IMR-90 (cell line): Measurements from ENCODE around the gene SHLD1.

Experiments used
- BHLHE40 ChIP-seq: fragments of 150-350 bp; IDR thresholded peaks from 2 replicates; pipeline ENCODE4 v1.6.1; 2016; ENCODE audit warnings: mild to moderate bottlenecking, low read depth, low read length
- CEBPB ChIP-seq: IDR thresholded peaks from 2 replicates; pipeline ENCODE4 v1.6.1; 2012; ENCODE audit warnings: low read depth, low read length, improper control_type of control experiment
- CTCF ChIP-seq: conservative IDR thresholded peaks from 2 replicates; pipeline ENCODE4 v1.5.1; 2012; ENCODE audit warnings: mild to moderate bottlenecking, low read depth, low read length, improper control_type of control experiment
- POLR2A ChIP-seq: IDR thresholded peaks from 2 replicates; pipeline ENCODE4 v1.6.1; 2012; ENCODE audit warnings: mild to moderate bottlenecking, low read depth, low read length
- RAD21 ChIP-seq: IDR thresholded peaks from 2 replicates; pipeline ENCODE4 v1.6.1; 2012; ENCODE audit warnings: low read length, improper control_type of control experiment
- USF2 ChIP-seq: fragments of 150-350 bp; IDR thresholded peaks from 2 replicates; pipeline ENCODE4 v1.6.1; 2017; ENCODE audit warnings: mild to moderate bottlenecking, antibody characterized with exemption, low read length, low read depth

- TF ChIP-seq POLR2A (no peak), CTCF (no peak), BHLHE40 (no peak), RAD21 (no peak), CEBPB (no peak), USF2 (no peak)
Measured at GRCh38 chr20:5781798-5782750, 31.9 kb downstream of the SHLD1 start.
